HepG2 (cell line): Measurements from ENCODE around the gene EFNA2. TPM values are rescaled to one million over a fixed set of nuclear protein-coding genes. Genes with fewer than 3 reads are reported as not detected.

ENCODE experiments used
- ARID2 ChIP-seq: sonication (generic); formaldehyde crosslinking; IDR thresholded peaks from 2 replicates; pipeline ENCODE4 v1.8.1; 2022; ENCODE audit warnings: mild to moderate bottlenecking, missing genetic modification reagents, borderline replicate concordance
- CENPT ChIP-seq: sonication (generic); formaldehyde crosslinking; IDR thresholded peaks from 2 replicates; pipeline ENCODE4 v1.8.0; 2022; ENCODE audit warnings: low read depth, mild to moderate bottlenecking, moderate library complexity, missing genetic modification reagents
- CHD2 ChIP-seq: IDR thresholded peaks from 2 replicates; pipeline ENCODE4 v1.6.1; 2011; ENCODE audit warnings: low read depth, low read length, improper control_type of control experiment
- DZIP1 ChIP-seq: sonication (generic); formaldehyde crosslinking; IDR thresholded peaks from 2 replicates; pipeline ENCODE4 v1.5.0; 2020; ENCODE audit warnings: mild to moderate bottlenecking, missing genetic modification reagents
- ELF1 ChIP-seq: sonication (generic); formaldehyde crosslinking; IDR thresholded peaks from 2 replicates; pipeline ENCODE4 v1.4.0; 2020; ENCODE audit warnings: missing genetic modification reagents
- GMEB1 ChIP-seq: sonication (generic); formaldehyde crosslinking; IDR thresholded peaks from 2 replicates; pipeline ENCODE4 v1.5.1; 2020; ENCODE audit warnings: missing genetic modification reagents, mild to moderate bottlenecking, borderline replicate concordance
- GMEB2 ChIP-seq: IDR thresholded peaks from 2 replicates; pipeline ENCODE4 v1.6.1; 2016; ENCODE audit warnings: missing biosample characterization, missing genetic modification reagents, low read depth
- GZF1 ChIP-seq: sonication (generic); formaldehyde crosslinking; IDR thresholded peaks from 2 replicates; pipeline ENCODE4 v1.5.1; 2020; ENCODE audit warnings: mild to moderate bottlenecking, missing genetic modification reagents
- IKZF1 ChIP-seq: fragments of 450-650 bp; IDR thresholded peaks from 2 replicates; pipeline ENCODE4 v1.7.1; 2016
- KLF11 ChIP-seq: IDR thresholded peaks from 2 replicates; pipeline ENCODE4 v1.6.1; 2016; ENCODE audit warnings: missing compliant biosample characterization
- KLF16 ChIP-seq, 2 experiments: sonication (generic) in 1 of 2; formaldehyde crosslinking in 1 of 2; IDR thresholded peaks; 2 replicates each; pipeline versions ENCODE4 v1.6.1 to v1.8.0; 2016 to 2023; ENCODE audit warnings: missing genetic modification reagents in 2 of 2, missing compliant biosample characterization in 1 of 2
- KLF6 ChIP-seq: IDR thresholded peaks from 2 replicates; pipeline ENCODE4 v1.8.0; 2016; ENCODE audit warnings: missing biosample characterization, missing genetic modification reagents
- MAFK ChIP-seq, 2 experiments: IDR thresholded peaks in 1 of 2; conservative IDR thresholded peaks in 1 of 2; 2 replicates each; pipeline ENCODE4 v1.6.1; 2011; ENCODE audit warnings: improper control_type of control experiment in 2 of 2, low read length in 2 of 2
- MATR3 ChIP-seq: sonication (generic); formaldehyde crosslinking; IDR thresholded peaks from 2 replicates; pipeline ENCODE4 v1.4.0; 2020; ENCODE audit warnings: missing genetic modification reagents
- RFX3 ChIP-seq: IDR thresholded peaks from 2 replicates; pipeline ENCODE4 v1.6.1; 2016; ENCODE audit warnings: missing biosample characterization, missing genetic modification reagents
- RORA ChIP-seq: sonication (generic); formaldehyde crosslinking; IDR thresholded peaks from 2 replicates; pipeline ENCODE4 v1.5.0; 2020; ENCODE audit warnings: mild to moderate bottlenecking, missing genetic modification reagents, moderate library complexity
- SP1 ChIP-seq, 2 experiments: fragments of 450-650 bp in 1 of 2; sonication (generic) in 1 of 2; formaldehyde crosslinking in 1 of 2; IDR thresholded peaks; 2 replicates each; pipeline versions ENCODE4 v1.4.0 to v1.6.1; 2016 to 2020; ENCODE audit warnings: missing genetic modification reagents in 1 of 2
- TGIF2 ChIP-seq: IDR thresholded peaks from 2 replicates; pipeline ENCODE4 v1.6.1; 2016; ENCODE audit warnings: control low read depth, missing compliant biosample characterization
- THAP8 ChIP-seq: sonication (generic); formaldehyde crosslinking; IDR thresholded peaks from 2 replicates; pipeline ENCODE4 v1.5.1; 2020; ENCODE audit warnings: missing genetic modification reagents, mild to moderate bottlenecking, borderline replicate concordance
- ZNF121 ChIP-seq: sonication (generic); formaldehyde crosslinking; IDR thresholded peaks from 2 replicates; pipeline ENCODE4 v1.5.0; 2020; ENCODE audit warnings: mild to moderate bottlenecking, missing genetic modification reagents
- ZNF20 ChIP-seq: sonication (generic); formaldehyde crosslinking; IDR thresholded peaks from 2 replicates; pipeline ENCODE4 v1.4.0; 2020; ENCODE audit warnings: mild to moderate bottlenecking, moderate library complexity, missing genetic modification reagents
- ZNF207 ChIP-seq: fragments of 450-650 bp; IDR thresholded peaks from 2 replicates; pipeline ENCODE4 v1.6.1; 2016; ENCODE audit warnings: antibody characterized with exemption, borderline replicate concordance
- ZNF451 ChIP-seq: sonication (generic); formaldehyde crosslinking; IDR thresholded peaks from 2 replicates; pipeline ENCODE4 v1.5.0; 2020; ENCODE audit warnings: mild to moderate bottlenecking, missing genetic modification reagents
- ZNF597 ChIP-seq: sonication (generic); formaldehyde crosslinking; IDR thresholded peaks from 2 replicates; pipeline ENCODE4 v1.5.0; 2020; ENCODE audit warnings: missing genetic modification reagents
- polyA plus RNA-seq, 8 experiments: library from polyadenylated mRNA; depleted of rRNA in 3 of 8; stranded (reverse) in 7 of 8; unstranded in 1 of 8; fragments of >200 nt; fragmentation: Illumina TruSeq in 4 of 8; extraction: Trizol in 4 of 8; gene quantifications; 2 replicates each; pipeline versions ENCODE4 v1.2.1 to v1.2.3, GENCODE V29; 2011 to 2016; ENCODE audit warnings: low read depth in 4 of 8, missing spikeins in 1 of 8, mixed read lengths in 1 of 8; ENCODE audit not compliant: insufficient read depth in 1 of 8
- total RNA-seq, 5 experiments: library from RNA; depleted of rRNA; stranded (reverse); fragments of >200 nt; fragmentation: Illumina TruSeq; extraction: Trizol; gene quantifications; 2 replicates each; pipeline ENCODE4 v1.2.3, GENCODE V29; 2016; ENCODE audit warnings: low read depth in 1 of 5

Gene EFNA2
- total and polyA plus RNA-seq, 2 of the 13 experiments (the other 11 are each of a cell fraction or from before 2014, with no cell fraction given): 6.0 to 9.9 TPM

- TF ChIP-seq TGIF2 (CRISPR knock-in tag) (0 out of 2 replicates have a peak, but pooled peaks have one; percentile 41), CENPT (CRISPR knock-in tag) (0 out of 2 replicates have a peak, but pooled peaks have one; percentile 55), GMEB2 (no peak), ELF1 (no peak), KLF16 (CRISPR knock-in tag; IDR thresholded peaks at IDR 0.05) (peak in 1 of 2 experiments; percentile 53; a peak in 1 of 4 replicates), ZNF597 (CRISPR knock-in tag) (no peak), ZNF451 (no peak), GZF1 (CRISPR knock-in tag) (no peak), SP1 (IDR thresholded peaks at IDR 0.05) (no peak), SP1 (CRISPR knock-in tag; IDR thresholded peaks at IDR 0.05) (0 out of 2 replicates have a peak, but pooled peaks have one; percentile 33), CHD2 (no peak), IKZF1 (no peak), RORA (CRISPR knock-in tag) (no peak), ARID2 (CRISPR knock-in tag) (no peak), KLF6 (no peak), RFX3 (CRISPR knock-in tag) (no peak), ZNF207 (no peak), DZIP1 (CRISPR knock-in tag) (no peak; the same call in 1 of the 2 replicates), ZNF20 (CRISPR knock-in tag) (no peak), KLF11 (CRISPR knock-in tag) (no peak), THAP8 (CRISPR knock-in tag) (no peak), ZNF121 (CRISPR knock-in tag) (no peak), MATR3 (CRISPR knock-in tag) (no peak), MAFK (conservative IDR thresholded peaks at IDR 0.05 in 1 of 2, IDR thresholded peaks at IDR 0.05 in 1 of 2; ENCODE audit: low read length in 2 of 2) (no peak), GMEB1 (CRISPR knock-in tag) (no peak)
Observed at GRCh38 chr19:1315470-1316166, 29.9 kb downstream of the EFNA2 start (continued).
